Measurements from ENCODE around the gene LEUTX.
"Not testable (repeated sequence)": the region's sequence is repeated elsewhere in the genome, so short reads cannot be mapped to it uniquely, and the experiment has no call there.

LEUTX gene

DNA sequence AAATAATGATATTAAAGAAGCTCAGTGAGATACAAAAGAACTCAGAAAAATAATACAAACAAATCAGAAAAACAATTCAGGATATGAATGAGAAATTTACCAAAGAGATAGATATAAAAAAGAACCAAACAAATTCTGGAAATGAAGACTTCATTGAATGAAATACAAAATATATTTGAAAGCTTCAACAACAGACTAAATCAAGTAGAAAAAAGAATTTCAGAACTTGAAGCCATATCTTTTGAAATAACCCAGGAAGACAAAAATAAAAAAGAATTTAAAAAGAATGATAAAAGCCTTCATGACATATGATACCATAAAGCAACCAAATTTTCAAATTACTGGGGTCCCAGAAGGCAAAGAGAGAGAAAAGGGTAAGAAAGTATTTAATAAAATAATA is 9.6 kb downstream of the LEUTX start:
- DNase-seq: no peak

DNA sequence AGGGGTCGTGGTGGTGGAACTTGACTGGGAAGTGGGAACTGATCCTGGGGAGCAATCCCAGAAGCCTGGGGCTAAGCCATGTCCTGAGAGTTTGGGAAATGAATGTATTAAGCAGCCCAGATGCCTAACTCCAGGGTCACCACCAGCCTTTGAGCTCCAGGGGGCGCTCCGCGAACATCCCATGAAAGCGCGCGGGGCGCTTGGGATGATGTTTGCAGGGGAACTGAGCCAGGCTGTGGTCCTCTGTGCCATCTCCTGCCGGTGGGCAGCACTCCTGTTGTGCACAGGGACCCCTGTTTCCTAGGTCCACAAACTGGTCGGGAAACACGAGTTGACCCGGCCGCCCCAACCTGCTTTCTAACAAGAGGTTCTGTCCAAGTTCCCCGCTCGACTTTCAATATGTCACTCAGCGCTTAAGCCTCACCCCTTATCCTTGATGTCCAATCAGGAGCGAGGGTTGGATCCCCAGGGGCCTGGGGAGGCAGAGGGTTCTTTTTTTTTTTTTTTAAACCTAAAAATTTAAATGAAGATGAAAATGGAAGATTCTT is 14.4 kb downstream of the LEUTX start:
- DNase-seq: peak; percentile 87 to 90

DNA sequence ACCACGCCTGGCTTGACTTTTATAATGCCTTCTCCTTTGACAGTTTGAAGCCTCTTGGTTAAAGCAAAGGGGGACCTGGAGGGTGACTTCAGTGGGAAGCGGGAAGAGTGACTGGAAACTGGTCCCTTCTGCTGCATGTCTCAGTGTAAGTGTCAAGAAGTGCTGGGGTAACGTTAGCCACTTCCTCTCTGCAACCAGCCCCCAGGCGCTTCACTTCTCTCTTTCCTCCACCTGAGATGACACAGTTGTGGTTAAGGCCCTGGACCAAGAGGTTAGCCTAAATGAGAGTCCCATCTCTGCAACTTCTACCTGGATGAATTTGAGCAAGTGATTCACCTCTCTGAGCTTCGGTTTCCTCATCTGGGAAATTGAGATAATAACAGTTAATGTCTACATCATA is 16.3 kb downstream of the LEUTX start:
- DNase-seq: no peak

DNA sequence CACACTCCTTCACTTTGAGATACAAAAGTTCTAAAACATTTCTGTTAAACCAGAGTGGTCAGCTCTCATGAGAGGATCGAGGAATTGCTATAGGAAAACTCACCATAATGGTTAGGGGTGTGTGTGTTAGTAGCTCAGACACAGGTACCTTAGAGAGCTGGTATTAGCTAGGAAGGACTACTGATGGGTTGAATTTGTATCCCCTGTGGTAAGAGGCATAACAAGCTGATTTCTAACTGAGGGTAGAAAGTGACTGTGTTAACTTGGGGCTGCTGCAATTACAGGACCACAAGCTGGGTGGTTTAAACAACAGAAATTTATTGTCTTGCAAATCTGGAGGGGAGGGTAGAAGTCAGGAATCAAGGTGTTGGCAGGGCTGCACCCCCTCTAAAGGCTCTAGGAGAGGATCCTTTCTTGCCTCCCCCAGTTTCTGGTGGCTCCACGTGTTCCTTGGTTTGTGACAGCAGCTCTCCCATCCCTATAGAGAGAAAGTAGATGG is 17.4 kb downstream of the LEUTX start:
- no peak for DNase-seq

DNA sequence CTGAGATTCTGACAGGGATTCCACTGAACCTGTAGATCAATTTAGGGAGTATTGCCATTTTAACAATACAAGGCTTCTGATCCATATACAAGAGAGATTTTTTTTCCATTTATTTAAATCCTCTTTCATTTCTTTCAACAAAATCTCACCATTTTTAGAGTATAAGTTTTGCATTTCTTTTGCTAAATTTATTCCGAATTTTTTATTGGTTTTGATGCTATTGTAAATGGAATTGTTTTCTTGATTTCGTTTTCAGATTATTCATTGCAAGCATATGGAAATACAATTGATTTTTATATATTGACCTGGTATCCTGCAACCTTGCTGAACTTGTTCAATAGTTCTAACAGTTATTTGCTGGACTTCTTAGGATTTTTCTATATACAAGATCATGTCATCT is 18.4 kb downstream of the LEUTX start:
- DNase-seq: no peak

DNA sequence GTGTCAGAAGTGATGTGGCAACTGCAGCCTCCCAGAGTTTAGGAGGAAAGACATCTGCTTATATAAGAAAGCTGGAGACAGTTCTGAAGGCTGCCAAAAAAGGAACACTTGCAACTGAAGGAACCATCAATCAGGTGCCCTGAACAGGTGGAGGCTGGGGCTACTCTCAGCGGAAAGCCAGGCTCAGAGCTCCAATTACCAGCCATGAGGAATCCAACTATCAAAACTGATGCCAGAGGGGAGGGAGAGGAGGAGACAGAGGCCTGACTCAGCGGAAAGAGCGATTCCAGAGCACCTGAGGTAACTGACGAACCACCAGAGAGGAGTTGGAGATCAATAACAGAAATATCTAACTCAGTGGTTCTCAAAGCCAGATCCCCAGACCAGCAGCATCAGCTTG is 24.3 kb downstream of the LEUTX start:
- no peak for DNase-seq

DNA sequence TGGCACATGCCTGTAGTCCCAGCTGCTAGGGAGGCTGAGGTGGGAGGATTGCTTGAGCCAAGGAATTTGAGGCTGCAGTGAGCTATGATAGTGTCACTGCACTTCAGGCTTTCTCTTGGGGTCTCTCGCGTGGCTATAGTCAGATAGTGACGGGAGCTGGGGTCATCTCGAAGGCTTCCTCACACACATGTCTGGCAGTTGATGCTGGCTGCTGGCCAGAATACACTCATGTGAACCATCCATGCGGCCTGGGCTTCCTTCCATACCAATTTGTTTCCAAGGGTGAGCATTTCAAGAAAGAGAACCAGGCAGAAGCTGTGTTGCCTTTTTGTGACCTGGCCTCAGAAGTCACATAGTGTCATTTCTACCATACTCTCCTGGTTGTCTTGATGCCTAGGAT is 26.4 kb downstream of the LEUTX start:
- DNase-seq: peak; percentile 30 to 44

DNA sequence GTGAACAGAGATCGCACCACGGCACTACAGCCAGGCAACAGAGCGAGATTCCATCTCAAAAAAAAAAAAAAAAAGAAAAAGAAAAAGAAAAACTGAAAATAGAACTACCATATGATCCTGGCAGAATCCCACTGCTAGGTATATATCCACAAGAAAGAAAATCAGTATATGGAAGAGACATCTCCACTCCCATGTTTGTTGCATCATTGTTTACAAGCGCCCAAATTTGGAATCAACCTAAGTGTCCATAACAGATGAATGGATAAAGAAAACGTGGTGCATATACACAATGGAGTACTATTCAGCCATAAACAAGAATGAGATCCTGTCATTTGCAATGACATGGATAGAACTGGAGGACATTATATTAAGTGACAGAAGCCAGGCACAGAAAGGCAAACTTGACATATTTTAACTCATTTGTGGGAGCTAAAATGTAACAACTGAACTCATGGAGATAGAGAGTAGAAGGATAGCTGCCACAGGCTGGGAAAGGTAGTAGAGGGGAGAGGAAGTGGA is 29.3 kb downstream of the LEUTX start:
- no peak for DNase-seq

DNA sequence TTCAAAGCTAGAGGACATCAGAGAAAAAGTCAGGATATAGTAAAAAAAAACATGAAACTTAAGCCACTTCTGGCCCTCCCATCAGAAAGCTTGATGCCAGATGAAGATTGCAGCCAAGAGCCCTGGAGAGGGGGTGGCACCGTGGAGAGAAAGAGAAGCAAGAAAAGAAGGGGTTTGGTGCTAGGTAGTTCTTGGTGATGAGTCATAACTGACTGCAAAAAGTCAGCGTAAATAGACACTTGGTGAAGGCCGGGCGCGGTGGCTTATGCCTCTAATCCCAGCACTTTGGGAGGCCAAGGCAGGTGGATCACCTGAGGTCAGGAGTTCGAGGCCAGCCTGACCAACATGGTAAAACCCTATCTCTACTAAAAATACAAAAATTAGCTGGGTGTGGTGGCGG is 30.0 kb downstream of the LEUTX start:
- DNase-seq: not testable (repeated sequence)

DNA sequence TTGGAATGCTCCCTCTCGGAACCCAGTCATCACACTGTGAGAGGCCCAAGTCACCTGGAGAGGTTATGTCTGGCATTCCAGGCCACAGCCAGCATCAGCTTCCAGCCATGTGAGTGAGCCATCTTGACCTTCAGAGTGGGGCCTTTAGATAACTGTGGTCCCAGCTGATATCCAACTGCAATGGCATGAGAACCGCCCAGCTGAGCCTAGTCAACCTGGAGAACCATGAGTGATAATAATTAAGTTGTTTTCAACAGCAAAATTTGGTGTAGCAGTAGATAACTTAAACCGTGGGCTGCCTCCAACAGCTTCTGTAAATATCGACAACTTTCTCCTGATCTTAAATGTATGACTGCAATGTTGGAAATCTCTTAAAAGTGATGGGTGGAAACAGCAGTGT is 30.7 kb downstream of the LEUTX start:
- no peak for DNase-seq

DNA sequence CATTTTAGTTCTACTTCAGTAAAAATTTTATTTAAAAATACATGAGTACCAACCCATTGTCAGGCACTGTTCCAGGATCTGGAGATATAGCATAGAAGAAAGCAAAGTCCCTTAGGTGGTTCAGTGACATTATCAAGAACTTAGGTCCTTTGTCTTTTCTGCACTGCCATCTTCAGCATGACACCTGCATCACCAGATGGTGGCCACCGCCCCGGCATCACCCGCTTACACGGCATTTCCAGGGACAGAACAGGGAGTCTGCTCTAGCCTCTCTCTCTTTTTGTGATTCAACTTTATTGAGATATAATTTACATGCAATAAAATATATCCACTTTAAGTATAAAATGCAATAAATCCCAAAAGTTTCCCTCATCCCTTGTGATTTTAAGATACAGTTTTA is 31.8 kb downstream of the LEUTX start:
- DNase-seq: peak in 1 of 2 experiments; percentile 7

DNA sequence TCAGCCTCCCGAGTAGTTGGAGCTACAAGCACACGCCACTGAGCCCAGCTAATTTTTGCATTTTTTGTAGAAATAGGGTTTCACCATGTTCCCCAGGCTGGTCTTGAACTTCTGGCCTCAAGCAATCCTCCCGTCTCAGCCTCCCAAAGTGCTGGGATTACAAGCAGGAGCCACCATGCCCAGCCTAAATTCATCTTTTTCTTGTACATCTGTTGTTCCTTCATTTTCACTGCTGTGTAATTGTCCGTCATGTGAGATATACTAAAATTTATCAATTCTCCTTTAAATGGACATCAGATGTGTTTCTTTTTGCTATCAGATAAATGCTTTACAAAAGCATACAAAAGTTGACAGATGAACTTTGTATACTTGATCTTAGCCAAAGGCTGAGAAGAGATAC is 32.4 kb downstream of the LEUTX start:
- no peak for DNase-seq

DNA sequence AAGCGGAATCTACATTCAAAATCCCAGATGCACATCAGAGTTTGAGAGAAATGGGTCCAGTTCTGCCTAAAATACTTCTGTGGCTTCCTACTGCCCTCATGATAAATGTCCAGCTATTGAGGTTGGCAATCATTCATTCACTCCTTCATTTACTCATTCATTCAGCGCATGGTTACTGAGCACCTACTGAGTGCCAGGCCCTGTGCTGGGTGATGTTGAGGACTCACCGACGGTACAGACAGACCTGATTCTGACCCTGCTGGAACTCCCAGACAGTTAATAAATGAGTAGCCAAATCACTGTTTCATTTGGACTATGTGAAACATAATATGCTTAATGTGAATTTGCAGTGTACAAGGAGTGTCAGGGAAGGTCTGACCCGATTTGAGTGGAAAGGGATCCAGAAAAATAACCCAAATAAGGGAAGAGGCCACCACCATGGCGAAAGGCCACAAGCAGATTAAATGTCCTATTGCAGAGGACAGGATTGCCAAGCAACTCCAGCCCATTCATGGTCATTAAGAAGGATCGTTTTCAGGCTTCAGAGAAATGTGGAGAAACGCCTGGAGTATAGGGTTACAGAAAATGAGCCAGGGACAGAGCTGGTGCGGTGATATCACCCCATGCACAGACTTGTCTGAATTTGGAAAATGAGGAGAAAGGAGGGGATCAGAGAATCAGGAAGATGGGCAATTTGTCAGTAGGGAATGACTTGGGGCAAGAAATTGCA is 34.8 kb downstream of the LEUTX start:
- no peak for DNase-seq

DNA sequence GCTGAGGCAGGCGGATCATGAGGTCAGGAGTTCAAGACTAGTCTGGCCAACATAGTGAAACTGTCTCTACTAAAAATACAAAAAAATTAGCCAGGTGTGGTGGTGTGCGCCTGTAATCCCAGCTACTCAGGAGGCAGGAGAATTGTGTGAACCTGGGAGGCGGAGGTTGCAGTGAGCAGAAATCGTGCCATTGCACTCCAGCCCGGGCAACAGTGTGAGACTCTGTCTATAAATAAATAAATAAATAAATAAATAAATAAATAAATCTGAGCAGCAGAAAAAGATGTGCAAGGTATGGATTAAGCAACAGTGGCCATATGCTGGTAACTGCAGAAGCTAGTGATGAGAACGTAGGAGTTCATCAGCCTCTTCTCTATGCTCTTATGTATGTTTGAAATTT is 35.5 kb downstream of the LEUTX start:
- not testable (repeated sequence) for DNase-seq

DNA sequence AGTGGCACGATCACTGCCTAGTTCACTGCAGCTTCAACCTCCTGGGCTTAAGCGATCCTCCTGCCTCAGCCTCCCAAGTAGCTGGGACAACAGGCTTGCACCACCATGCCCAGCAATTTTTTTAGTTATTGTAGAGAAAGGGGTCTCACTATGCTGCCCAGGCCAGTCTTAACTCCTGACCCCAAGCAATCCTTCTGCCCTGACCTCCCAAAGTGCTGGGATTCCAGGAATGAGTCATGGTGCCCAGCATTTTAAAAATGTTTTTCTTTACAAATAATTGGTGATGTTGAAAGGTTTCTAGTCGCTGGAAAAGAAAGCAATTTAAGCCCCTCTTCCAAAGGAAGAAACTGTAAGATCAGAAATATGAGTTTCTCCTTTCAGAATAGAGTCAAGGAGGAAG is 35.9 kb downstream of the LEUTX start:
- DNase-seq: no peak

DNA sequence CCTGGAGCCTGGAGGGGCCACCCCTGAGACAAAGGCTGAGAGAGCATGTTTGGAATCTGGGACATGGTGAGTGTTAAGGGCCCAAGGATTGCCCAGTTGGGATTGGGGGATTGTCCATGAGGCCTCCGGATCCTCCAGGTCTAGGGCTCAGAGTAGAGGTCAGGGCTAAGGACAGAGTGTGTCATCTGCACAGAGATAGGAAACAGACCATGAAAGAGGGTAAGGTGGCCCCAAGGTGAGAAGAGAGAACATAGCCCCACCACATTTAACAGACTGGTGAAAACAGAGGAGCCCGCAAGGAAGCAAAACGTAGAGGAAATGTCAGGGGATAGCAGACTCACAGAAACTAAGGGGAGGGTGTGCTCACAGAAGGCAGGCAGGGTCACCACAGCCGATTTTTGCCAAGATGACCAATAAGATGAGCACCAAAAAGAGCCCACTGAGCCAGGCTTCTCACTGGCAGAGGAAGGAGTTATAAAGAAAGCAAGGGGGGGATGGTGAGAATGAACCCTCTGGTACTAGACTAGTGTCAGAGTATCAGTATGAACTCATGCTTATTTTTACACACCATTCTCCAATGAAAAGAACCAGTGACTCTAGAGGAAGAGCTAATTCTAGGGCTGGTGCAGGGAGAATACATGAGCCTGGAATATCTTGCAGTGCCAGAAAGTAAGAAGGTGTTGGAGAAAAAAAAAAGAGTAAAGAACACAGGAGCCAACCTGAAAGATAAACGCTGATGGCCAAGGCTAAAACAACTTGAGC is 37.8 kb downstream of the LEUTX start:
- DNase-seq: no peak

DNA sequence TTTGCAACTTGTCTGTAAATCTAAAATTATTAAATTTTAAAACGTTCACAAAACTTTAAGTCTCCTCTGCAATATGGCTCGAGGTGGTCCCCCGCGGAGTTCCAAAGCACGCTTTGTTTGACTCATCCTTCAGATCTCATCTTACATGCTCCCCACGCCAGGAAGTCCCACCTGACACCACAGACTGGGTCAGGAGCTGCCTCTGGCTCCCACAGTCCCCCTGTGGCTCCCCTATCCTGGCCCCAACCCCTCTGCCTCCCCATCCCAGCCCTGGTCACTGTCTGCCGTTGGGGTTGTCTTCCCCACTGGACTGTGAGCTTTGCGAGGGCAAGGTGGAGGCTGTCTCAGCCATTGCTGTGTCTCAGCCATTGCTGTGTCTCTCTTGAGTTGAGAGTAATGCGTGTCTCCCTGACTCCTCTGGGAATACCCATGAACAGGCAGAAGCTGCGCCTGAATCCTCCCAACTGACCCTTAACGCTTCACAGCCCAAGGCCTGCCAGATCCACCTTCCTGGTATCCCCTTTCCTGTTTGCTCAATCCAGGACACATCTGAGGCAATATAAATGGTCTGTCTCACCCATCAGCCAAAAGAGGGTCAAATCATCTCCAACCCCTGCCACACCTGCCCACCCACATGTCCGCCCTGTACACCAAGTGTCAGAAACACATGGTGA is 39.4 kb downstream of the LEUTX start:
- DNase-seq: no peak

DNA sequence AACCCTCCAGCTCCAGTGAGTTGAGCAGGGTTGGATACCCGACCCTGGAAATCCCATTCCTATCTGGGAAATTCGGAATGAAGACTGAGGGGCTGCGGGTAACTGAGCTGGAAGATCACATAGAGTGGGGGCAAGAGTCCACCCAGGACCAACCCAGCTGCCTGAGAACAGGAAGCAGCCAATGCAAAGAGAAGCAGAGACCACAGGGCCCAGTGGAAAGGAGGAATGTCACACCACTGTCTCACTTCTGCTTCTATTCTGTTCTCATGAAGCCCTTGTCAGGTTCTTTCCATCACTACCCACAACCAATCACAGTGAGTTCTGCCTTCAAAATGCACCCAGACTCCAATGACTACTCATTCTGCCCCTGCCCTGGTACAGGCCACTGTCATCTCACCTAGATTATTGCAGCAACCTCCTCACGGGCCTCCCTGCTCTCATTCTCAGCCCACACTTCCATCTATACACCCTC is 40.0 kb downstream of the LEUTX start:
- DNase-seq: no peak

DNA sequence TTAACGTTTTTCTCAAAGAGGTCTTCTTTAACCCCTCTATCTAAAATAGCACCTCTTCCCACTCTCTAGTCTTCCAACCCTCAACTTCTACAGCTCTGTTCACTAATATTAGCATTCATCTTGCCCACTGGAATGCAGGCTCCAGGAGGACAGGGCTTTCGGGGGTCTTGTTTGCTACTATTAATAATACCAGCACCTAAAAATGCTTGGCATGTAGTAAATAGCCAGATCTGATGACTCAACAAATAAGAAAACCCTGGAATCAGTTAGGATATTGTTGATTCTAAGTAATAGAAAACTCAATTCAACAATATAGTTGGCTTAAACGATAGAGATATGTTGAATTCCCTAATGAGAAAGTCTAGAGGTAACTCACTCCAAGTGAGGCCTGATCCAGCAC is 41.1 kb downstream of the LEUTX start:
- DNase-seq: no peak

DNA sequence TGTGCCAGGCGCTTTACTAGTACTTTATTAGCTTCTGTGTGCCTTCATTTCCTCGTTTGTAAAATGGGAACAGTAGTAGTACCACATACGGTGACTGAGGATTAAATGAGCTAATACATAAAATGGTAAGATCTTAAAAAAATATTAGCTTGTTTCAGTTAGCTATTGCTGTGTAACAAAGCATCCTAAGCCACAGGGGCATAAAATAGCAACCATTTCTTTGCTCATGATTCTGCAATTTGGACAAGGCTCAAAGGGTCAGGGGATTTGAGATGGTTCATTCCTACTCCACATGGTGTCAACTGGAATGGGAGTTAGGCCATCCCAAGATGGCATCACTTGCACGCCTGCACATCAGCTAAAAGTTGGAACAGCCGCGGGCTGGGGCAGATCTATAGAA is 42.0 kb downstream of the LEUTX start:
- no peak for DNase-seq

DNA sequence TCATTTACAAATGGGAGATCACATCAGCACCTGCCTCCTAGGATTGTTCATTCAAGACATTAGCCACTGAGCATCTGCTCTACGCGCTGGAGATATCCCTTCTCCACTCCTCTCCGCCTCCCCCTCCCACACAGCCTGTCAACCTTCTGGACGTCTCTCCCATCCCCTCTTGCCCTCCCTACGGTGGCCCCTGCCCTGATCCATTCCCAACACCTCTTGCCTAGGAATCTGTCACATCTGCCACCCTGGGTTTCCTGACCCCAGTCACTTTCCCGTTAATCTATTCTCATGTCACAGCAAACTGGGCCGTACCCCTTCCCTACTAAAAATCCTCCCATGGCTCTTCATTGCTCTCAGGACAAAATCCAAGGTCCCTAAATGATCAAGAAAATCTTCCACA is 45.0 kb downstream of the LEUTX start:
- peak in 1 of 2 experiments; percentile 37 for DNase-seq

DNA sequence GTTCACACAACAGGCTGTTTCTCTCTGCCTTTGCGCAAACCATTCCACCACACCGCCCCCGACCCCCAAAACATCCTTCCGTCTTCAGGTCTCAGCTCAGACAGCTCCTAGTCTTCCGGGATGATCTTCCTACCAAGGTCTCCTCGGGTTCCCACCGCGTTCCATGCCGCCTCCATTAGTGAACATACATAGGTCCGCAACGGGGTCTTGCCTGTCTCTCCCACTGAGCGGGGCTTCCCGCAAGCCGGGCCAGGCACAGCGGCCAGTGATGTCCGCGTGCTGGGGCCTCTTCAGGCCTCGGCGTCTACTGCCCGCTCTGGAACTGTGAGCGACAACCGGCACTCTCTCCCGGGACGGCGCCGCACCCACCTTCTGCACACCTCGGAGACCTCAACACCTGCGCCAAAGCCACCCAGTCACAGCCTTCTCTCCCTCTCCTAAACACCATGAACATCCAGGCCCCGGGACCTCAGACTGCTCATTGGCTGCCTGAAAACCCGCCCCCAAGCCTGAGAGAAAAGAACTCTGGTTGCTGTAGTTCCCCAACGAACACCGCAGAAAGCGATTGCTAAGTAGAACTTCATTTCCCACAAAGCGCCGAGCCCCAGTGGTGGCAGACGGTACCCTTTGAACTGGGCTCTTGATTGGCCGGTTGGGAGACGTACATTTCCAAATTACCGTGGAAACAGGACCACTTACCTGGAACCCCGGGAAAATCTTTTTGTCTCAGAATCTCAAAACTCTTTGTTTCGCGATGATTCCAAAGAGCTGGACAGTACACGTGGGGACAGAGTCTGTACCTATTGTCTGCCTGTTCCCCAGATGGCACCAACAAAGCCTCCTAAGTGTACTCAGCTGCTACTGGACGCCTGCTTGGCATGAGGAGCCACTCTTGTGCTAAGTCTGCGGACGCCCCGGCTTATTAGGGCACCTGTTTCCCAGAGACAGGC is 45.8 kb downstream of the LEUTX start:
- DNase-seq: peak; percentile 100

Data from SHP77 (cell line).